Measurements from ENCODE around the gene NEU3. TPM values are rescaled to one million over a fixed set of nuclear protein-coding genes. Genes with fewer than 3 reads are reported as not detected.
"Not testable (repeated sequence)": the region's sequence is repeated elsewhere in the genome, so short reads cannot be mapped to it uniquely, and the experiment has no call there.

Gene NEU3
- total RNA-seq, 1 experiment from 2014 or later = 12.5 TPM

GRCh38 chr11:75019200-75019599, 30.5 kb downstream of the NEU3 start:
- H3K9me2 ChIP-seq (ENCODE audit: insufficient read depth); DNase-seq (ENCODE audit: low read depth, low spot score); POLR2A ChIA-PET; H3K27me3 ChIP-seq (ENCODE audit: insufficient read depth, low read length); H3K4me3 ChIP-seq (replicated peaks in 1 of 2; ENCODE audit: low read depth in 1 of 2, low read length in 2 of 2); BruUV-seq (replicated peaks); H4K20me1 ChIP-seq (ENCODE audit: insufficient read depth); RAD21 ChIA-PET (ENCODE audit: low non-redundant PET in 1 of 2, low total read pairs in 2 of 2, uncharacterized antibody in 2 of 2, unreplicated experiment in 2 of 2); H3K27ac ChIP-seq (ENCODE audit: low read depth, low read length); H3K79me2 ChIP-seq (ENCODE audit: insufficient read depth, low read length); H3K4me2 ChIP-seq (ENCODE audit: low read length); H3K9ac ChIP-seq (ENCODE audit: low read length); H2AFZ ChIP-seq (ENCODE audit: low read depth, low read length, poor library complexity, severe bottlenecking); H3K4me1 ChIP-seq (ENCODE audit: control insufficient read depth in 1 of 2, insufficient read depth in 2 of 2, low read length in 2 of 2); H3K9me3 ChIP-seq (ENCODE audit: control insufficient read depth in 1 of 2, insufficient read depth in 1 of 2, low read depth in 1 of 2, low read length in 2 of 2); intact Hi-C loops (cut with micrococcal nuclease); H3K36me3 ChIP-seq (ENCODE audit: control insufficient read depth in 1 of 2, insufficient read depth in 2 of 2, low read length in 2 of 2); ATAC-seq: not testable (repeated sequence)
- CTCF ChIA-PET = interaction anchor here (0.8 kb wide), 1 partner anchor 232 kb away, joined by 3 read pairs; no protein-coding TSS in a partner anchor

GRCh38 chr11:75020328-75020727, 31.6 kb downstream of the NEU3 start:
- H3K36me3 ChIP-seq (ENCODE audit: control insufficient read depth in 1 of 2, insufficient read depth in 2 of 2, low read length in 2 of 2); DNase-seq (ENCODE audit: low read depth, low spot score); intact Hi-C loops (cut with micrococcal nuclease); H2AFZ ChIP-seq (ENCODE audit: low read depth, low read length, poor library complexity, severe bottlenecking); H3K9me3 ChIP-seq (ENCODE audit: control insufficient read depth in 1 of 2, insufficient read depth in 1 of 2, low read depth in 1 of 2, low read length in 2 of 2); POLR2A ChIA-PET; RAD21 ChIA-PET (ENCODE audit: low non-redundant PET in 1 of 2, low total read pairs in 2 of 2, uncharacterized antibody in 2 of 2, unreplicated experiment in 2 of 2); BruUV-seq (replicated peaks); H3K4me3 ChIP-seq (replicated peaks in 1 of 2; ENCODE audit: low read depth in 1 of 2, low read length in 2 of 2); H3K4me1 ChIP-seq (ENCODE audit: control insufficient read depth in 1 of 2, insufficient read depth in 2 of 2, low read length in 2 of 2); H3K9me2 ChIP-seq (ENCODE audit: insufficient read depth); H3K9ac ChIP-seq (ENCODE audit: low read length); H3K27me3 ChIP-seq (ENCODE audit: insufficient read depth, low read length); H3K27ac ChIP-seq (ENCODE audit: low read depth, low read length); H3K4me2 ChIP-seq (ENCODE audit: low read length); H4K20me1 ChIP-seq (ENCODE audit: insufficient read depth); H3K79me2 ChIP-seq (ENCODE audit: insufficient read depth, low read length); ATAC-seq: not testable (repeated sequence)
- CTCF ChIA-PET = interaction anchor here (5.5 to 5.6 kb wide), 2 partner anchors 184 to 227 kb away, joined by 69 to 79 read pairs; no protein-coding TSS in a partner anchor

- H3K4me1 ChIP-seq (ENCODE audit: control insufficient read depth in 1 of 2, insufficient read depth in 2 of 2, low read length in 2 of 2) = no peaks in the 10 kb centered on the region
- no peaks in the 10 kb centered on the region for H3K27me3 ChIP-seq (ENCODE audit: insufficient read depth, low read length)
- intact Hi-C loops (cut with micrococcal nuclease) = loop anchor here (2.0 kb wide), 1 partner anchor 119 kb away; no protein-coding TSS in a partner anchor
- no peak overlapping the region for H3K4me3 ChIP-seq (replicated peaks in 1 of 2; ENCODE audit: low read depth in 1 of 2, low read length in 2 of 2)
- no peak overlapping the region for H3K4me2 ChIP-seq (ENCODE audit: low read length)
- no peaks in the 10 kb centered on the region for H3K9me3 ChIP-seq (ENCODE audit: control insufficient read depth in 1 of 2, insufficient read depth in 1 of 2, low read depth in 1 of 2, low read length in 2 of 2)
- H3K9me2 ChIP-seq (ENCODE audit: insufficient read depth) = no peaks in the 10 kb centered on the region
- BruUV-seq (replicated peaks) = no TSS peak
- H2AFZ ChIP-seq (ENCODE audit: low read depth, low read length, poor library complexity, severe bottlenecking) = no peak overlapping the region
- ATAC-seq (no peak), DNase-seq (ENCODE audit: low read depth, low spot score) (no peak)
- H3K27ac ChIP-seq (ENCODE audit: low read depth, low read length) = no peak overlapping the region
- RAD21 ChIA-PET (ENCODE audit: low non-redundant PET in 1 of 2, low total read pairs in 2 of 2, uncharacterized antibody in 2 of 2, unreplicated experiment in 2 of 2) = interaction anchor here (0.6 to 3.5 kb wide), 9 partner anchors 14 to 226 kb away, joined by 3 to 19 read pairs (median 5); no protein-coding TSS in a partner anchor
- POLR2A ChIA-PET = interaction anchor here (1.4 kb wide), 1 partner anchor 226 kb away, joined by 4 read pairs; no protein-coding TSS in a partner anchor
- H3K36me3 ChIP-seq (ENCODE audit: control insufficient read depth in 1 of 2, insufficient read depth in 2 of 2, low read length in 2 of 2) = no peaks in the 10 kb centered on the region
- H3K9ac ChIP-seq (ENCODE audit: low read length) = no peak overlapping the region
- no peaks in the 10 kb centered on the region for H4K20me1 ChIP-seq (ENCODE audit: insufficient read depth)
- CTCF ChIA-PET = interaction anchor here (0.6 to 5.6 kb wide), 20 partner anchors 8 to 393 kb away, joined by 3 to 79 read pairs (median 5); partner anchors contain the start of gene NEU3
- H3K79me2 ChIP-seq (ENCODE audit: insufficient read depth, low read length) = no peaks in the 10 kb centered on the region
- TF ChIP-seq EGR1 (IDR thresholded peaks at IDR 0.05; ENCODE audit: low read depth) (no peak), RAD21 (IDR thresholded peaks at IDR 0.05; ENCODE audit: low read depth) (no peak), CTCF (IDR thresholded peaks at IDR 0.05 in 2 of 3, conservative IDR thresholded peaks at IDR 0.05 in 1 of 3; ENCODE audit: borderline replicate concordance in 1 of 3, insufficient read depth in 1 of 3, low read depth in 2 of 3, low read length in 2 of 3) (no peak), POLR2AphosphoS5 (IDR thresholded peaks at IDR 0.05; ENCODE audit: low read depth, low read length) (no peak), ATF3 (IDR thresholded peaks at IDR 0.05) (no peak), TCF7L2 (IDR thresholded peaks at IDR 0.05; ENCODE audit: borderline replicate concordance, extremely low read depth, insufficient read depth, insufficient read length) (no peak)
Observed at GRCh38 chr11:75022296-75022695, 33.6 kb downstream of the NEU3 start.
